Keratinocyte (primary cell): ENCODE results near the gene IKBIP. TPM values are rescaled to one million over a fixed set of nuclear protein-coding genes. Genes with fewer than 3 reads are reported as not detected.

Source experiments
- DNase-seq: peaks from one replicate; pipeline ENCODE4 v3.0.0-alpha.2; 2011; ENCODE audit warnings: low read depth, missing footprints, low spot score
- FAIRE-seq: peaks from 2 replicates; lab custom pipeline; 2011; peaks lifted over from hg19 to GRCh38; lab: Jason Lieb, UNC
- H2AFZ ChIP-seq: 2 replicates; pipeline ENCODE4 v1.6.0; 2012; ENCODE audit warnings: low read length, control low read depth, inconsistent platforms; ENCODE audit not compliant: control insufficient read depth
- H3K27ac ChIP-seq: 2 replicates; pipeline ENCODE4 v1.5.1; 2011; ENCODE audit warnings: low read length; ENCODE audit not compliant: control insufficient read depth, insufficient read depth
- H3K27me3 ChIP-seq: 3 replicates; pipeline ENCODE4 v1.6.0; 2011; ENCODE audit warnings: low read length; ENCODE audit not compliant: control insufficient read depth, insufficient read depth; ENCODE audit errors: extremely low read depth
- H3K36me3 ChIP-seq, 2 experiments: 2 replicates in 1 of 2; 3 replicates in 1 of 2; pipeline ENCODE4 v1.5.1; 2011; ENCODE audit warnings: low read length in 2 of 2, mild to moderate bottlenecking in 1 of 2; ENCODE audit not compliant: control insufficient read depth in 2 of 2, insufficient read depth in 2 of 2; ENCODE audit errors: extremely low read depth in 1 of 2
- H3K4me1 ChIP-seq: 3 replicates; pipeline ENCODE4 v1.5.1; 2011; ENCODE audit warnings: low read length; ENCODE audit not compliant: control insufficient read depth, insufficient read depth; ENCODE audit errors: extremely low read depth
- H3K4me2 ChIP-seq: 3 replicates; pipeline ENCODE4 v1.6.0; 2011; ENCODE audit warnings: low read depth, low read length; ENCODE audit not compliant: control insufficient read depth, insufficient read depth; ENCODE audit errors: extremely low read depth
- H3K4me3 ChIP-seq, 3 experiments: fragments of 200-600 bp in 1 of 3; sonication (generic) in 1 of 3; 2 replicates in 2 of 3; 3 replicates in 1 of 3; pipeline ENCODE4 v1.5.1; 2011 to 2016; ENCODE audit warnings: low read length in 3 of 3, mild to moderate bottlenecking in 3 of 3, control low read depth in 2 of 3, inconsistent platforms in 1 of 3, low read depth in 1 of 3, mixed read lengths in 1 of 3, mixed run types in 1 of 3, moderate library complexity in 1 of 3; ENCODE audit not compliant: control insufficient read depth in 2 of 3, insufficient read depth in 2 of 3; ENCODE audit errors: extremely low read depth in 1 of 3
- H3K79me2 ChIP-seq: 2 replicates; pipeline ENCODE4 v1.6.0; 2012; ENCODE audit warnings: low read length; ENCODE audit not compliant: control insufficient read depth, insufficient read depth
- H3K9ac ChIP-seq: 3 replicates; pipeline ENCODE4 v1.6.0; 2011; ENCODE audit warnings: low read length; ENCODE audit not compliant: control insufficient read depth, insufficient read depth; ENCODE audit errors: extremely low read depth
- H3K9me1 ChIP-seq: 3 replicates; pipeline ENCODE4 v1.6.0; 2011; ENCODE audit warnings: low read length; ENCODE audit not compliant: control insufficient read depth, insufficient read depth; ENCODE audit errors: extremely low read depth
- H3K9me3 ChIP-seq: 2 replicates; pipeline ENCODE4 v1.5.1; 2012; ENCODE audit warnings: low read depth, low read length; ENCODE audit not compliant: control insufficient read depth
- H4K20me1 ChIP-seq: 3 replicates; pipeline ENCODE4 v1.6.0; 2011; ENCODE audit warnings: low read length; ENCODE audit not compliant: control insufficient read depth, insufficient read depth; ENCODE audit errors: extremely low read depth
- CTCF ChIP-seq, 3 experiments: IDR thresholded peaks in 1 of 3; conservative IDR thresholded peaks in 1 of 3; optimal IDR thresholded peaks in 1 of 3; 2 replicates in 2 of 3; 3 replicates in 1 of 3; pipeline versions ENCODE3 to v1.5.1; 2011; ENCODE audit warnings: low read length in 3 of 3, mild to moderate bottlenecking in 3 of 3, moderate library complexity in 2 of 3, control low read depth in 1 of 3, inconsistent platforms in 1 of 3; ENCODE audit not compliant: insufficient read depth in 2 of 3; ENCODE audit errors: extremely low read depth in 1 of 3
- EZH2 ChIP-seq: IDR thresholded peaks from one replicate; pipeline ENCODE4 v1.6.1; 2012; ENCODE audit warnings: inconsistent platforms, mild to moderate bottlenecking, low read length, moderate library complexity
- dilution Hi-C: fragments of 300-500 bp; cut with MboI; formaldehyde crosslinking; loops from one replicate; pipeline ENCODE4 v1.7.0; 2020; ENCODE audit warnings: low sequenced_read_pairs; ENCODE audit not compliant: extremely low pct_ligation_motif_present
- polyA plus RNA-seq, 5 experiments: library from polyadenylated mRNA; depleted of rRNA in 3 of 5; stranded (reverse) in 3 of 5; stranded (forward) in 1 of 5; unstranded in 1 of 5; fragments of >200 nt; gene quantifications; 1 replicate in 1 of 5; 2 replicates in 3 of 5; 3 replicates in 1 of 5; pipeline versions ENCODE4 v1.2.1 to v1.2.3, GENCODE V29; 2011 to 2012; ENCODE audit warnings: missing spikeins in 2 of 5, low read depth in 1 of 5, low replicate concordance in 1 of 5

The IKBIP gene
- polyA plus RNA-seq, 1 donor (not counting 4 experiments of a cell fraction or from before 2014, with no cell fraction given), result 33.9 TPM

DNA sequence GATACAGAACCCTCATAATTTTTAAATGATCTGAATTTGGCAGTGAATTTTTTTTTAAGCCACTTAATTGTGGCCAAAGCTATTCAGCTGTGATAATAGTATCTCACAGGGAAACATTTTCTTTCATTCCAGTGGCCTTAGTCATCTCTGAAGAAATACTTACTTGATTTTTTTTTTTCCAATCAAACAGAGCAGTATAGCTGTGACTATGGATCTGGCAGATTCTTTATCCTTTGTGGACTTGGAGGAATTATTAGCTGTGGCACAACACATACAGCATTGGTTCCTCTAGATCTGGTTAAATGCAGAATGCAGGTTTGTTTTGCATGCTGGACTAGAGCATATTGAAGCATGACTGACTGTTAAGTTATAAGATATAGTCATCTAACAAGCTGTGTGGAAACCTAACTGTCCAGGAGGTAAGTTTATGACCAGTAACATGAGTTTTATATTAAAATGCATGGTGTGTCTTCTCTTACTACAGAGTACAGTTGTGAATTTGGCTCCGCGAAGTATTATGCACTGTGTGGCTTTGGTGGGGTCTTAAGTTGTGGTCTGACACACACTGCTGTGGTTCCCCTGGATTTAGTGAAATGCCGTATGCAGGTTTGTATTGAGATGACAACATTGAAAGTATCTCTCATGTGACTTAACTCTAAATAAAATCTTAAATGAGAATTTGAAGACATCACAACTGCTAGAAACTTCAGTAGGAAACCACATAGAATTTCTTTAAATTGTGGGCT is 49.2 kb downstream of the IKBIP start:
- Histone ChIP-seq H2AFZ (no peak overlapping the region), H3K9me1 (no peaks in the 10 kb centered on the region), H3K4me1 (peaks cover 15% of the 10 kb centered on the region), H3K9ac (peak overlapping the region; percentile 99), H3K36me3 (peaks cover 8 to 27% of the 10 kb centered on the region in 2 experiments), H3K4me2 (peak overlapping the region; percentile 97), H3K27ac (peak overlapping the region; percentile 96), H3K4me3 (peak overlapping the region; percentile 78 to 100 (median 98)), H4K20me1 (peaks cover 30% of the 10 kb centered on the region), H3K79me2 (peaks cover 51% of the 10 kb centered on the region), H3K27me3 (no peaks in the 10 kb centered on the region), H3K9me3 (no peaks in the 10 kb centered on the region)
- dilution Hi-C loops, result no loop called here
- DNase-seq, result no peak
- no peak for TF ChIP-seq CTCF (optimal IDR thresholded peaks at IDR 0.05 in 1 of 3, IDR thresholded peaks at IDR 0.05 in 1 of 3, conservative IDR thresholded peaks at IDR 0.05 in 1 of 3; ENCODE audit: extremely low read depth in 1 of 3, insufficient read depth in 2 of 3, low read length in 3 of 3)
- TF ChIP-seq EZH2, result no peak
- FAIRE-seq, result no peak

DNA sequence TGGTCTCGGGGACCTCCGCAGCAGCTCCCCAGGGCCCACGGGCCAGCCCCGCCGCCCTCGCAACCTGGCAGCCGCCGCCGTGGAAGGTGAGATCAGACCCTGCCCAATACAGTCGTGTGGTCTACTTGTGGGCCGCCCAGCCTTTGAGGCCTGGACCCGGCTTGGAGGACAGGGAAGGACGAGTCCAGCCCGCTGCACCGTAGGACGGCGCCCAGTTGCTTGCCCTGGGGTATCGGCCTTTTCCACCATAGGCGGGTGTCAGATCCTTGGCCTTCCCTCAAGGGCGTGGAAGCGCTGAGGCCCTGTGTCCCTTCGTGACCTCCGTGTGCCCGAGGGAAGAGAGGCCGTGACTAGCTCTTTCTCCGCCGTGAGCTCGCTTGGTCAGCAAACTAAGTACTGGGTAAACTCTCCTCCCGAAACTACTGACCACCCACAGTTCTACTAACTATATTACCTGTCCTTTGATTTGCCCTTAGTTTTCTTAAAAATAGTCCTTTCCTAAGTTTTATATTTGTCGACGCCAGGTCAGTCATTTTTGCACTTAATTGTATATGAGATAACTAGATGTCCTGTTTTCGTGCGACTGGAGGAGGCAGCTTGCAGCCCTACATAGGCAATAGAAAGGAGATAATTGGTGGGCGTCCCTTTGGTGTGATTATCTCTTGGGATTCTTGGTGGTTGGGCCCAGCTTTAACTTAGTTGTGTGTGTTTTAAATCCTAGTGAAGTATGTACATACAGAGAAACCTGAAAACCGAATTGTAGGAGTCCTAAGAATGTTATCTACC is 50.3 kb downstream of the IKBIP start:
- Histone ChIP-seq H3K4me2 (peak overlapping the region; percentile 97), H3K9ac (peak overlapping the region; percentile 99), H2AFZ (no peak overlapping the region), H3K79me2 (peaks cover 51% of the 10 kb centered on the region), H3K4me3 (peak overlapping the region; percentile 78 to 100 (median 98)), H3K4me1 (peaks cover 15% of the 10 kb centered on the region), H4K20me1 (peaks cover 30% of the 10 kb centered on the region), H3K27ac (peak overlapping the region; percentile 96), H3K9me1 (no peaks in the 10 kb centered on the region), H3K27me3 (no peaks in the 10 kb centered on the region), H3K9me3 (no peaks in the 10 kb centered on the region), H3K36me3 (peaks cover 8 to 27% of the 10 kb centered on the region in 2 experiments)
- dilution Hi-C loops, result no loop called here
- DNase-seq (no peak), FAIRE-seq (no peak)
- TF ChIP-seq EZH2 (no peak), CTCF (optimal IDR thresholded peaks at IDR 0.05 in 1 of 3, IDR thresholded peaks at IDR 0.05 in 1 of 3, conservative IDR thresholded peaks at IDR 0.05 in 1 of 3; ENCODE audit: extremely low read depth in 1 of 3, insufficient read depth in 2 of 3, low read length in 3 of 3) (no peak)
